ENCODE measurements around the gene YARS1.
"Not testable (repeated sequence)": the region's sequence is repeated elsewhere in the genome, so short reads cannot be mapped to it uniquely, and the experiment has no call there.

YARS1 gene

DNA sequence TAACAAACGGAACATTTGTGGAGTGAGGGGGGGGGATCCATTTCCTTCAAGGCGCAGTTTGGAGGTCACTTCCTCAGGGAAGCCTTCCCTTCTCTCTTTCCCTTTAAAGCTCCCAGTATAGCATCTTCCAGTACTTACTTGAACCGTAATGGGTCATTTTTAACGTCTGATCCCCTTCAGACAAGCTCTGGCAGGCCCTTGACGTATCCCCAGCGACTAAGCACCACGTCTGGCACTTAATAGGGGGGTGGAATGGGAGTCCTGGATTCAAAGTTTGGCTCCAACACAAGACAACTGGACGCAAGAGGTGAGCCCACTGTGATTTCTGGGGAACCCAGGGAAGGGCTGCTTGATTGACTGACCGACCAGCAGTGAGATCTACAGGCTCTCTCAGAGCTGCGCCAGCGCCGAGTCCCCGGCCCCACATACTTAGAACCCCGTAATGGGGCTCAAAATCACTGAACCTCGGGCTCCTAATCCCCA lies 441 bp downstream of the YARS1 start:
- DNase-seq (ENCODE audit: low spot score) = peak; percentile 56

DNA sequence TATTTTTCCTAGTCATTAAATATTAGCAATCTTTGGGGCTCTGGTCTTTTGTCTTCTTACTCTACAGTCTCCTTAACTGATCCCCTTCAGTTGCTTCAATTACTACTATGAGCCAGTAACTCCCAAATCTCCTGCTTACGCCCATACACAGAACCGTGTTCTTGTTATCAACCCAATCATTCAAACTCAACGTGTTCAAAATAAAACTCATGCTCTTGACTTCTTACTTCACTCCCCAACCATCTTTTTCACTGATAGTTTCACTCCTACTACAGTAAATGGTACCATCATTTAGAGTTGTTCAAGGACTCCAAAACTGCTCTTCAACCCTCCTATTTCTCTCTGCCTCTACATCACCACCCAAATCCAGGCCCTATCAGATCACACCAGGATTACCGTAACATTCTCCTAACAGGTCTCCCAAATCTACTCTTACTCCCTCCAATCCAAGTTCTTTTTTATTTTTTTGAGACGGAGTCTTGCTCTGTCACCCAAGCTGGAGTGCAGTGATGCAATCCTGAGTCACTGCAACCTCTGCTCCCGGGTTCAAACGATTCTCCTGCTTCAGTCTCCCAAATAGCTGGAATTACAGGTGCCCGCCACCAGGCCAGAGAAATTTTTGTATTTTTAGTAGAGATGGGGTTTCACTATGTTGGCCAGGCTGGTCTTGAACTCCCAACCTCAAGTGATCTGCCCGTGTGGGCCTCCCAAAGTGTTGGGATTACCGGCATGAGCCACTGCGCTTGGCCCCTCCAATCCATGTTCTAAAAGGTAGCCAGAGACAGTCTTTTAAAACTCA lies 3.0 kb downstream of the YARS1 start:
- peak; percentile 86 for DNase-seq (ENCODE audit: low spot score)

DNA sequence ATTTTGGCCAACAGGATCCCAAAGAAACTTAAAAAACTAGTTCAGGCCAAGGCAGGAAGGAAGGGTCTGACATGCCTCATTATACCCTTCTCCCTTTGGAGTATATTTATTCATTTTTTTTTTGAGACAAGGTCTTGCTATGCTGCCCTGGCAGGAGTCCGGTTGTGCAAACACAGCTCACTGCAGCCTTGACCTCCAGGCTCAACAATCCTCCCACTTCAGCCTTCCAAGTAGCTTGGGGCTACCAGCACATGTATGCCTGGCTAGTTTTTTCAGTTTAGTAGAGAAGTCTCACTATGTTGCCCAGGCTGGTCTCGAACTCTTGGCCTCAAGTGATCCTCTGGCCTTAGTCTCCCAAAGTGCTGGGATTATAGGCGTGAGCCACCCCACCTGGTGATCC lies 5.2 kb downstream of the YARS1 start:
- DNase-seq (ENCODE audit: low spot score) = no peak

DNA sequence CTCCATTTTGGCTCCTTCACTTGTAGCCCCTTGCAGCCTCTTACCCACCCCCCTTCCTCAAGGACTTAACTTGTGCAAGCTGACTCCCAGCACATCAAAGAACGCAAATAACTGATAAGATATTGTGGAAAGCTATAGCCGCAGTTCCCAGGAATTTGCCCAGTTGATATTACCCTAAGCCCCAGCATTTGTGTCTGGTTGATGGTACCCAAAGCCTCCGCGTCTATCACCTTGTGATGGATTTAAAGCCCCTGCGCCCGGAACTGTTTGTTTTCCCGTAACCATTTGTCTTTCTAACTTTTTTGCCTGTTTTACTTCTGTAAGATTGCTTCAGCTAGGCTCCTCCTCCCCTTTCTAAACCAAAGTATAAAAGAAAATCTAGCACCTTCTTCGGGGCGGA lies 5.9 kb downstream of the YARS1 start:
- no peak for DNase-seq (ENCODE audit: low spot score)

DNA sequence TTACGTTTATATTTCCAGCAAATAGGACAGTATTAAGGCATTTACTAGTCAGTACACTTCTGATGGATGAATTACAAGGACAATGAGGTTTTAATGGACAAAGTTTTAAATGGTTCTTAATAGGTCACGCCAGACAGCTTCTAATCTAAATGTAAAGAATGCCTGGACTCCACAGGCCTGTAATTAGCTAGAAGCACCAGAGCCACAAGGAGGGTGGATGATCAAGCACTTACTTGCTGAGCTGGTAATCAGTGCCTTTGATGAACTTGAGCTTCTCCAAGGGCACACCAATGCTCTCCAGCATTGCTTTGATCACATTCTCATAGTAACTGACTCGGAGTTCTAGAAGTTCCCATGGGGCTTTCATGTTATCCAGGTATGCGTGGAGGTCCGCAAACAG lies 6.8 kb downstream of the YARS1 start:
- no peak for DNase-seq (ENCODE audit: low spot score)

DNA sequence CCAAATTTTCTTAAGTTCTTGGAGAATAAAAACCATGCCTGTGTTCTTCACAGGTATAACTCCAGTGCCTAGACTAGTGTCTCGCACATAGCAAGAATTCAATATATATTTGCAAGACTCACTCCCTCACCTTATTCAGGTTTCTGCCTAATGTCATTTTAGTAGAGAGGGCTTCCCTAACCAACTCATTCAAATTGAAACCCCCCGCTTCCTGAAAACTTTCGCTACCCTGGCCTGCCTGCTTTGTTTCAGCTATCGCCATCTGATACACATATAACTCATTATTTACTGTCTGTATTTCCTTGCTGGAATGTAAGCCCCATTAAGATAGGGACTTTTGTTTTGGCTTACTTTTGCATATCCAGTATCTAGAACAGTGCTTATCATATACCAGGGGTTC lies 8.6 kb downstream of the YARS1 start:
- no peak for DNase-seq (ENCODE audit: low spot score)

DNA sequence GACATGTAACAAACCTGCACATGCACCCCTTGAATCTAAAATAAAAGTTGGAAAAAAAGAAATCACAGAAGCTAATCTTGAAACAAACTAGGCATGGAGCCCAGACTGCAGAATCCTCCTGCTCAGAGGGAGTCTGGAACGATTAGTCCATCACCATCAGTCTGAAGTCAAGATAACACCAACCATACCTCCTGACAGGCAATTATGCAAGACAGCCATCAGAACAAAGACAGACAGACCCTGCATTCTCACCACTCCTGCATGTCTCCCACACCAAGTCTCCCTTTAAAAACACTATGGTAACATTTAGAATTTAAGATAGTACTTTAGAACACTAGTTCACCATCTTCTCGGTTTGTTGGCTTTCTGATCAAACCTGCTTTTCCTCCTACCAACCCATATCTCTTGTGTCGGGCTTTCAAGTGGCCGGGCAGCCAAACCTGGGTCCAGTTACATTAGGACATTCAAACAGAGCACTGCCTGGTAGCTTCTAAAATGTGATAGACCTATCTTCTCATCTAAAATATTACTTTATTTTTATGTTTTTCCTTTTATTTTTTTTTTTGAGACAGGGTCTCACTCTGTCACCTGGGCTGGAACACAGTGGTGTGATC lies 10.1 kb downstream of the YARS1 start:
- no peak for DNase-seq (ENCODE audit: low spot score)

DNA sequence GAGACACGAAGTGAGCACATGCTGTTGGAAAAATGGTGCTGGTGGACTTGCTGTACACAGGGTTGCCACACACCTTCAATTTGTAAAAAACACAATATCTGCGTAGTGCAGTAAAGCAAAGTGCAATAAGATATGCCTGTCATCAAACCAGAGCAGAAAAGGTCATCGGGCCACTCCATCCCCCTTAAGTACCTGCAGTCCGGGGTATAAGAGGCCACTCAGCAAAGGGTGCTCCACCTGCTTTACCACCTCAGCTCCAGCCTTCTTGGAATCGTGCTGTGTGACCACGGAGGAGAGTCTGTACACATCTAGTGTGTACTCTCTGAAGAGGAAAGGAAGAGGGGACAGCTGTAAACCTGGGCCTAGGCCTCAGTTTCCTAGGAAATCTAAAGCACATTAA lies 10.9 kb downstream of the YARS1 start:
- DNase-seq (ENCODE audit: low spot score) = no peak

DNA sequence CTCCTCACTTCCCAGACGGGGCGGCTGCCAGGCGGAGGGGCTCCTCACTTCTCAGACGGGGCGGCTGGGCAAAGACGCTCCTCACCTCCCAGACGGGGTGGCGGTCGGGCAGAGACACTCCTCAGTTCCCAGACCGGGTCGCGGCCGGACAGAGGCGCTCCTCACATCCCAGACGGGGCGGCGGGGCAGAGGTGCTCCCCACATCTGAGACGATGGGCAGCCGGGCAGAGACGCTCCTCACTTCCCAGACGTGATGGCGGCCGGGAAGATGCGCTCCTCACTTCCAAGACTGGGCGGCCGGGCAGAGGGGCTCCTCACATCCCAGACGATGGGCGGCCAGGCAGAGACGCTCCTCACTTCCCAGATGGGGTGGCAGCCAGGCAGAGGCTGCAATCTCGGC lies 12.7 kb downstream of the YARS1 start:
- not testable (repeated sequence) for DNase-seq (ENCODE audit: low spot score)

DNA sequence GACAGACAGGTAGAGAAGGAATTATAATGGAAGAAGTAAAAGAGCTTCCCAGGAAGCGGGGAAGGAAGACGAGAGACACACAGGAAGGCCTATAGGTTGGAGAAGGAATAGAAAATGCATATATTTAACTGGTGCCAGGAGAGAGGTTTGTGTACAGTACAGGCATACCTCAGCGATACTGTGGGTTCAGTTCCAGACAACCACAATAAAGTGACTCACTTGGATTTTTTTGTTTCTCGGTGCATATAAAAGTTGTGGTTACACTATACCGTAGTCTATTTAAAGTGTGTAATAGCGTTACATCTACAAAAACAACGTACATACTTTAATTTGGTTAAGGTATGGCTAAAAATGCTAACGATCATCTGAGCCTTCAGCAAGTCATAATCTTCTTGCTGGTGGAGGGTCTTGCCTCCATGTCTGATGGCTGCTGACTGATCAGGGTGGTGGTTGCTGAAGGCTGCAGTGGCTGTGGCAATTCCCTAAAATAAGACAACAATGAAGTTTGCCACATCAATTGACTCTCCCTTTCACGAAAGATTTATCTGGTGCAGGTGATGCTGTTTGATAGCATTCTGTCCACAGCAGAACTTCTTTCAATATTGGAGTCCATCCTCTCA lies 16.0 kb downstream of the YARS1 start:
- no peak for DNase-seq (ENCODE audit: low spot score)

DNA sequence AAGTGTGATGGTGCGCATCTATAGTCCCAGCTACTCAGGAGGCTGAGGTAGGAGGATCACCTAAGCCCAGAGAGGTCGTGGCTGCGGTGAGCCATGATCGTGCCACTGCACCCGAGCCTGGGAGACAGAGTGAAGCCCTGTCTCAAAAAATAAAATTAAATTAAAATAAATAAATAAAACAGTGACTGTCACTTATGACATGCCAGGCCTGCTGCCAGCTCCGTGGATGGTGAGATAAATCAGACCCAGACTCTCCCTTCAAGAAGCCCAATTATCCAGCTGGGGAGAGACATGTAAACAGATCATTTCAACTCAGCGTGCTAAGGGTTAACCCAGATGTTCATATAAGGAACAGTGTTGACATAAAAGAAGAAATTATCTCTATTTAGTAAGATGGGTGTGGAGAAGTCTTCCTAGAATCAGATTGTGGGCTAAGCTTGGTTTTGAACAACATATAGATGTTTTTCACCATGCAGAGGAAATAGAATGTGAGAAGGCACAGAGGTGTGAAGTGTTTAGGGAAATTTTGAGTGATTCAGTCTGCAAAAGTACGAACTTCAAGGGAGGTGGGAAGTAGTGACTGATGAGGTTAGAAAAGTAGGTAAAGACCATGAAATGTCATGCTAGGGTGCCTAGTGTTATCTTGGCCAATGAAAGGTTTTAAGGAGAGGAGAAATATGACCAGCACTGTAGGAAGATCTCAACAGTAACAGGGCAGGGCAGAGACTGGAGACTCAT lies 18.3 kb downstream of the YARS1 start:
- DNase-seq (ENCODE audit: low spot score) = no peak

DNA sequence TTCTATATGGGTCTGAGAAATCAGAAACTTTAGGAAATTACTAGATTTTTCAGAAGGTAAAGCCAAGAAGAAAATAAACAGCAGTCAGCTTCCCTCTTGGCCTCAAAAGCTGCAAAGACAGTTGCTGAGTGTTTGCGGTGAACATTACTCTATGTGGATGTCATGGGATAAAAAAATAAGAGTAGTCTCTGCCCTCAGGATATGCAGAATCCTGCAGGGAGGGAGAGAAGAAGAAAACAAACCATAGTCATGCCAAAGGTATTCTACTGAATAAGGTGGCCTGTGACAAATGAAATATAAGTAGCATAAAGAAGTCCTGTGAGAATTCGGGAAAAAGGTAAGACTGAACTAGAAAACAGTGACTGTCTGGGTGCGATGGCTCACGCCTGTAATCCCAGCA lies 19.0 kb downstream of the YARS1 start:
- no peak for DNase-seq (ENCODE audit: low spot score)

DNA sequence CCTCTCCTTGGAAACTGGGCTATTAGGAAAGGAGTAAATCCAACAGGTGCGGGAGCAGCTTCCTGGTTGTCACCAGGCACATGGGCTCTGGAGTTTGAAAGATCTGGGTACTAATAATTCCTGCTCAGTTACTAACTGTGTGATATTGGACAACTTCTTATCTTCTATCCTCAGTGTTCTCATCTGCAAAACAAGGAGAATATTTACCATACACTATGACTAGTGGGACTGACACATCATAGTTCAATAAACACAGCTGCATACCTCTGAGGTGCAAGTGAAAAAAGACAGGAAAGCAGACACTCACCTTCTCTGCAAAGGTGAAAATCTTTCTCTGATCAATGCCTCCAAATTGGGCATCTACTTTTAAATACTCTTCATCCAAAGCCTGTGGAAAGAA lies 19.7 kb downstream of the YARS1 start:
- no peak for DNase-seq (ENCODE audit: low spot score)

DNA sequence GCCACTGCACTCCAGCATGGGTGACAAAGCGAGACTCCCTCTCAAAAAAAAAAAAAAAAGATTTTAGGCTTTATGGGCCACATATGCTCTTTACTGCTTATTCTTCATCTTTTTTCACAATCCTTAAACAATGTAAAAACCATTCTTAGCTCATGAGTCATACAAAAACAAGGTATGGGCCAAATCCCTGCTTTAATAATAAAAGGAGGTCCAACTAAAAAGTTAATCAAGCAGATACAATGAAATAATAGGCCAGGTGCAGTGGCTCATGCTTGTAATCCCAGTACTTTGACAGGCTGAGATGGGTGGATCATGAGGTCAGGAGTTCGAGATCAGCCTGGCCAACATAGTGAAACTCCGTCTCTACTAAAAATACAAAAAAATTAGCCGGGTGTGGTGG lies 21.4 kb downstream of the YARS1 start:
- not testable (repeated sequence) for DNase-seq (ENCODE audit: low spot score)

DNA sequence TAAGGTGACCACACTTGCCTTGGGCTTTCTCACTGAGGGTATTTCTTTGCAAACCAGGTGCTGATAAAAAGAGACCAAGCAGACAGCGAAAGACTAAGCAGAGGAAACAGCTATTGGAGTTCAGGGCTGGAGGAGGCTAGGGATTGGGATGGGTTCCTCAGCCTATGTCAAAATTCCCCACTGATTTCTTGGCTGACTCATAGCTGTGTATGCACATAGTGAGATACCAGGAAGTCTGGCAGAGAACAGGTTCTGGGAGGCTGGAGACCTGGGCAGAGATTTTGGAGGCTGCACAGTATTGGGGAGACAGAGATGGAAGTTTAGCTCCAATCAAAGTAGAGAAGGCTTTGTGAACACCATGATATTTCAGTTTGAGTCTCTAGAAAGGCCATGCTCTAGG lies 25.3 kb downstream of the YARS1 start:
- DNase-seq (ENCODE audit: low spot score) = no peak

DNA sequence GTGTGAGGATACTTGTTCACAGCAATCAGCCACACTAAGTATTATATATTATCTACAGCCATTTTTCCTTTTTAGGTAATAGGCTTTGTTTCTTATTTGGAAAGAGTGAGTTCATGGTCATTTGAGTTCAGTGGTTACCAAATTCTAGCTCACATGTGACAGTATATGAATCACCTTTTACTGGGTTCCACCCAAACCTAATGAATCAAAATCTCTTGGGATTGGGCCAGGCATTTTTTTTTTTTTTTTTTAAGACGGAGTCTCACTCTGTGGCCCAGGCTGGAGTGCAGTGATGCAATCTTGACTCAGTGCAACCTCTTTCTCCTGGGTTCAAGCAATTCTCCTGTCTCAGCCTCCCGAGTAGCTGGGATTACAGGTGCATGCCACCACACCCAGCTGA lies 27.8 kb downstream of the YARS1 start:
- peak; percentile 94 for DNase-seq (ENCODE audit: low spot score)

DNA sequence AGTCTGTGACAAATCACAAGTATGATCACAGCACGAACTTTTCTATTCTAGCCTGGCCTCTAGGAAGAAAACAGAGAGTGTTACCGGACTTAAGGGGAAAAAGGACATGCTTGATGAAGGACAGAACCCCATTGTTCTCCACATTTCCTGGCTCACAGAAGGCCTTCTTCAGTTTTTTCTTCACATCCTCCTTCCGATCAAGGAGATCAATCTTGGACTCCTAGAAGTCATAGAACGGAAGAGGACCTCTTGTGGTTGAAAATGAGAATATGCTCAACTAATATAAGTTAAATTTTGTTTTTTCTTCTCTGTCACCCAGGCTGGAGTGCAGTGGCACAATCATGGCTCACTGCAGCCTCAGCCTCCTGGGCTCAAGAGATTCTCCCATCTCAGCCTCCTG lies 30.3 kb downstream of the YARS1 start:
- peak; percentile 47 for DNase-seq (ENCODE audit: low spot score)

DNA sequence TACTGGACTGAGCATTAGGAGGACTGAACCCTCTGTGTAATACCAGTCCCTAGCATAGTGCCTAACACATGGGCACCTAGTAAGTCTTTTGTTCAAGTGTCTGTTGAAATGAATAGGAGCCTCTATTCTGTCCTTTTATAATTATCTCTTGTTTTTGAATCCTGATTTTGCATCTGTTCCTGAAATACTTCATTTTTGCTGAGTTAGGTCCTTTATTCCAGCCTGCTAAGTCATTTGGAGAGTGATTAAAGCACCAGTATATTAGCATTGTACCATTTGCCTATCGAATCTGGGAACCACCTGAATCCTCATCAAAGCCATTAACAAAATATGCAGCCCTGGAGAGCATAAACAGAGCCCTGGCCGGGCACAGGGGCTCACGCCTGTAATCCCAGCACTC lies 32.3 kb downstream of the YARS1 start:
- no peak for DNase-seq (ENCODE audit: low spot score)

DNA sequence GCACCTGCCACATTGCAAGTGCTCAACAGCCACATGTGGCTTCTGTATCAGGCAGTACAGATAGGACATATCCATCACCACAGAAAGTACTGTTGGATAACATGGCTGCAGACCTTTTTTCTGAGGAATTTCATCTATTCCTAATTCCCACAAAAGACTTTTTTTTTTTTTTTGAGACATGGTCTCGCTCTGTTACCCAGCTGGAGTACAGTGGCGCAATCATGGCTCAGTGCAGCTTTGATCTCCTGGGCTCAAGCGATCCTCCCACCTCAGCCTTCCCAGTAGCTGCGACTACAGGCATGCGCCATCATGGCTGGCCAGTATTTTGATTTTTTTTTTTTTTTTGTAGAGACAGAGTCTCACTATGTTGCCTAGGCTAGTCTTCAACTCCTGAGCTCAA lies 33.3 kb downstream of the YARS1 start:
- no peak for DNase-seq (ENCODE audit: low spot score)

DNA sequence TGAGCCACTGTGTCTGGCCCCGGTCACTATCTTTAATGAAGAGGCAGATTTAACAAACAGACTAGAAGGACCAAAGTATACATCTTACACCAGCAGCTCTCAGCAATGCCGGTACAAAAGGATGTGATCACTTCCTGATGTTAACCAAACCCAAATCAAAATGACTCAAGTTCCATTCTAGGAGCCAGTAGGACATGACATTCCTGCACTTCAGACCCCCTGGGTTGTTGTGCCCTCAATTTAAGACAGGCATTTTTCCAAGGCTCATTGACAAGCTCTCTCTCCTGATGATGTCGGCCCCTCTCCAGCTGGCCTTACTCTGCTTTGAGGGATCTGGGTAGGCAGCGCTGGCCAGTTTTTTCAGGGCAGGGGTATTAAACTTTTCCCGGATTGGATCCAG lies 35.1 kb downstream of the YARS1 start:
- no peak for DNase-seq (ENCODE audit: low spot score)

DNA sequence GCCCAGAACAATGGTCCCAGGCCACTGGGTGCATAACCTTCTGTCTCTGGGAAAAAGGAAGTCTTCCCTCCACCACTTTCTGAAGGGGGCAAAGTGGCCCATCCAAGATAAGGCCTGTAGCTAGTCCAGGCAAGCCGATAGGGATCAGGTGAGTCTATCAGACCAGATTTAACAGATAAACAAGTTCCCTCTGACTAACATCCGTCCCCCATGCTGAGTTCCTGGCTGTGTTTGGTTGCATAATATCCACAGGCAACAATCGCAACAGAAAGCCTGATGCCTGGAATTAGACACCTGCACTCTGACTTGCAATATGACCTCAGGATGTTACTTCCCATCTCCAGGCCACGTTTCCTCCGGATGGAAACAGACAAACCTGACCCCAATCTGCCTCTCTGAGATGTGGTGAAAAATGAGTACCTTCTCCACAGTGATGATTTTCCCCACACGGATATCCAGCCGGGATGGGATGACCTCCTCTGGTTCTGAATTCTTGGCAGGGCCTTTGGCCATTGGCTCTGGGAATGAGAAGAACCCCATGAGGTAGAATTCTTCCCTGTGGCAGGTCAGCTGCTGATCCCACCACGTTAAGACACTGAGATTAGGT lies 36.4 kb downstream of the YARS1 start:
- no peak for DNase-seq (ENCODE audit: low spot score)

DNA sequence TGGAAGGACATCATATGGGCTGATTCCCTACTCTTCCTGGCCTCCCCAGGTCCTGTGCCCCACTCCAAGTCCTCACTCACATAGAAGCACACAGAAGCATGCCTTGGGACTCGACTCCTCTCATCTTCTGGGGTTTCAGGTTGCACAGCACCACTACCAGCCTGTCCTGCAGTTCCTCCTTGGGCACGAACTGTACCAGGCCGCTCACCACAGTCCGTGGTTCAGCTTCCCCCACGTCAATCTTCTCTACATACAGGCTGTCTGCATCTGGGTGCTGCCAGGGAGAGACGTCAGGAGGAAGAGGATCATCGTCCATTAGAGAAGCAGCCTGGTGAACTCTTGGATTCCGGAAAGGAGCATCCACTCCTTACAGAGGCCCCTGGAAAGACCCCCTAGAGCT lies 37.2 kb downstream of the YARS1 start:
- no peak for DNase-seq (ENCODE audit: low spot score)
